ENCODE data around the gene PIP5K1B.

The PIP5K1B gene

GRCh38 chr9:68708513-68708912 lies 3.5 kb downstream of the PIP5K1B start:
- no peak for DNase-seq

DNA sequence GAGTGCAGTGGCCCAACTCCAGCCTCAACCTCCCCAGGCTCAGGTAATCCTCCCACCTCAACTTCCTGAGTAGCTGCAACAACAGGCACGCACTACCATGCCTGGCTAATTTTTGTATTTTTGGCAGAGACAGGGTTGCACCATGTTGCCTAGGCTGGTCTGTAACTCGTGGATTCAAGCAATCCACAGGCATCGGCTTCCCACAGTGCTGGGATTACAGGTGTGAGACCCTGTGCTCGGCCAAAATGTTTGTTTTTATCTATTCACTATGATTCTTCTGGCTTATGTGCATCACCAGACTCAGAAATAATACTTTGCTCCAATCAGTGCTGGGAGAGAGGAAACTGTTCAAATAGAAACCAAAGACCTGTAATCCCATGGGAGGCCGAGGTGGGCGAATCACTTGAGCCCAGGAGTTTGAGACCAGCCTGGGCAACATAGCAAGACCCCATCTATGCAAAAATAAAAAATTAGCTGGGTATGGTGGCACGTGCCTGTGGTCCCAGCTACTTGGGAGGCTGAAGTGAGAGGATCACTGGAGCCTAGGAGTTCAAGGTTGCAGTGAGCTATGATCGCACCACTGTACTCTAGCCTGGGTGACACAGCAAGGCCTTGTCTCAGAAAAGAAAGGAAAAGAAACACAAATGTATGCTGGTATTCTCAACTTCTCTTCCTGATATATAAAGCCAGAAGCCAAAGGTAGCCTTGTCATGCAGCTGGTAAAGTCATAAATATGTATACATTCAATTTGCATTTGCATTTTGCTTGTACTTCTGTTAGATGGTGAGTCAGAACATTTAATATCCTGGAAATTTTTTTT lies 4.5 kb downstream of the PIP5K1B start:
- DNase-seq: no peak

DNA sequence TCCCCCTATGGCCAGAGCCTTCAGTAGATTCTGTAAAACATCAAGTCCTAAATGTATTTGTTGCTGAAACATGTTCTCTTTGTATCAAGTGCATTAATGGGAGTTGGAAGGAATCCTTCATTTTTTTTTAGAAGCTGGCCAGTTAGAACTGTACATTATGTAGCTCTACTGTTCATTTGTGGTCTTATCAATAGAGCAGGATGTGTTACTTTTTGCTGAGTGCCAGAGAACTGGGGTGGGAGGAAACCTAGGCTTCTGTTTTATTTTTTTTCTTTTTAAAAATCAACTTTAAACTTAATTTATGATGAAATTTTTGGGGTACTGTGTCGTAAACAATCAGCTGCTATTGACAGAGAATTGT lies 5.1 kb downstream of the PIP5K1B start:
- no peak for DNase-seq

DNA sequence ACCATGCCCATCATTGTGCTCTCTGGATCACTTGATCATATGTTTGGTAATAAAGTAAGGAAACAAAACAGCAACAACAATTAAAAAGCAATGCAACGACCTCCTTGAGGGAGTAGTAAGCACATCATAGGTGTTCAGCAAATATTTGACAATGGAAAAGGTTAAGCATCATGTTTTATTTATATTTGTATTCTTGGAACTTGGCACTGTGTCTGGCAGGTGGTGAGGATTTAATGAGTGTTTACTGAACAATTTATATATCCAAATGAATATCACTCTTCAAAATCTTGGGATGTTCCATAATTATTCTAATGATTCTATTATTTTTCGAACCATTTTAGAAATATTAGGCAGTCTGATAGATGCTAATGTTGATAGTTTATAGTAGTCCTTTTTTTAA lies 6.2 kb downstream of the PIP5K1B start:
- DNase-seq: no peak

GRCh38 chr9:68711932-68712331 lies 6.9 kb downstream of the PIP5K1B start:
- DNase-seq: no peak

DNA sequence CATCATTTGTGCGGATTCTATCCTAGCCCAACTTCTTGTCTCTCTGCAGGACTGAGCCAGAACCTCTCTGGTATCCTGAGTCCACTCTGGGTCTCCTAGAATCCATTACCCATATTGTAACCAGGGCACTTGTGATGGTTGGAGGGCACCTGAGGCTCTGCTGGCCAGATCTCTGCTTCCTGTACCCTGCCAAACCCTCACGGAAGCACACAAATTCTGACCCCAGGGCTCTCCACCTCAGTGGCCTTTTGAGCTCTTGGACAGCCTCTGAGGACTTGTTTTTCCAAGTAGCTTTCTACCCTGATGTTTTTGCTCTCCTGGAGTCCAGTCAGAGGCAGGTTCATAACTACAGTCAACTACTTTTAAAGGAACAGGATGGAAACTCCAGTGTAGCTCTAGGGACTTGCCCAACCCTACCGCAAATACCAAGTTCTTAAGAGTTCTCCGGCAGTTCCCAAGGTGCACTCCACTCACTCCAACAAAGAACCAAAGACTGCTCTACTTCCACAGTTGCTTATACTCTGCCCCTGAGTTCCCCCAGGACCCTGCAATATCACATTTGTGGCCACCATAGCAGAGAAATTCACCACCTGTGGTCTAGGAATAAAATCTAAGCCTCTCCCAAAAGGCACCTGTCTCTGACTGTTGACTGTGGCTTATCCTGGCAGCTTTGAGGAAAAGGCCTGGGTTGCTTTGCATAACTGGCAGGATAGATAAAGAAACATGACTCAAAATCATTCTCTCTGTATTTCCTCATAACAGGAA lies 9.6 kb downstream of the PIP5K1B start:
- DNase-seq: no peak

GRCh38 chr9:68715181-68715456 lies 10.1 kb downstream of the PIP5K1B start:
- DNase-seq: no peak

- no peak for DNase-seq
These were observed 12.8 kb downstream of the PIP5K1B start for GRCh38 chr9:68717552-68718443.

GRCh38 chr9:68719847-68720246 lies 14.8 kb downstream of the PIP5K1B start:
- DNase-seq: no peak

- no peak for DNase-seq
These were observed 15.7 kb downstream of the PIP5K1B start for GRCh38 chr9:68720656-68721313.

GRCh38 chr9:68721666-68722330 lies 16.8 kb downstream of the PIP5K1B start:
- DNase-seq: no peak

DNA sequence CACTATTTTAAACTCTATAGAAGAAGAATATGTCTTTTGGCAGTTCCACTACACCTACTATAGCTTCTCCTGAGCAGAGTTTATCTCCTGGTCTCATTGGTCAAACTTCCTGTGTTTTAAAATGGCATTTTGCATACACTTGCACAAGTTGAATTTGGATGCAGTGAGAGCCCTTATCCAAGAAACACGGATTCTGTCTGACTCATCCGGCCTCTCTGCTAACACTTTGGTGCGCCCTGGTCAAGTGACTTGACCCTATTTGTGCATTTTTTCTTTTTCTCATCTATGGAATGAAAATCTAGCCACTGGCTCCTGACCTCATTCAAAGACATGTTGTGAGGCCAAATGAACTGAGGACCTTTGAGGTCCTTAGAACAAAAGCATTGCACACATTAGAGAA lies 20.0 kb downstream of the PIP5K1B start:
- no peak for DNase-seq

- DNase-seq: no peak
These were observed 21.4 kb downstream of the PIP5K1B start for GRCh38 chr9:68726489-68726888.

- DNase-seq: no peak
These were observed 22.6 kb downstream of the PIP5K1B start for GRCh38 chr9:68727636-68728035.

GRCh38 chr9:68728731-68729130 lies 23.7 kb downstream of the PIP5K1B start:
- no peak for DNase-seq

- DNase-seq: no peak
These were observed 25.7 kb downstream of the PIP5K1B start for GRCh38 chr9:68730570-68731235.

DNA sequence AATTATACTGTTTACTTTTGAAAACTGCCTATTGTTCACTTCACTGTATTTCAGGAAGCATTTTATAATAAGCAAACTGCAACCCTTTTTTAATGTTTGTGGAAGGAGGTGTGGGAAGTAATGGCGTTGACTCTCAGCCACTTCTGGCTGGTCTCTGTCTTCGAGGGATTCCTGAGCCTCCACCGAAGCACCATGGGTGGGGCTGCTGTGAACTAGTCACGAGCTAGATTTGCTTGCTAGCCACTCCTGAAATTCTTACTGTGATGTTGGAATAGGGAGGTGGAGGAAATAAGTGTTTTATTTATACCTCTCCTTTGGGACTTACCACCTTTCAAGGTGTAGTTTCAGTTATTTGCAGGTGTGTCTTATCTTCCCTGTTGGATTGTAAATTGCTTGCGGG lies 26.8 kb downstream of the PIP5K1B start:
- no peak for DNase-seq

GRCh38 chr9:68732405-68733020 lies 27.5 kb downstream of the PIP5K1B start:
- no peak for DNase-seq

GRCh38 chr9:68733021-68733405 lies 28.0 kb downstream of the PIP5K1B start:
- no peak for DNase-seq

DNA sequence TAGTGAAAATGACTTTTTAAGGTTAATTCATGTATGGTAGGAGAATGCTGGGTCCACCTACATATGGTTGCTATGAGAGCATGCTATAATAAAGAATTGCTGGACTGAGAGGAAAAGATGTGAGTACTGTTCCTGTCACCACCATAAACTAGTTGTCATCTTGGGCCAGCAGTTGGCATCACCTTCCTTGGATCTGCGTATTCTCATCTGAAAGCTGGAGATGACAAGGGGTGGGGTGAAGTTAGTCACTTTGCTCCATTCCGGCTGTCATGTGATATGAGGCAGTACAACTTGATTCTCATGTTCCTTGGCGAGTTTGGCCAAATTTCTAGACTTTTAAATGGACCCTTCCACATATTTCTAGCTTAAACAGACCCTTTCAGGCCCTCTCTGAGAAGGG lies 33.3 kb downstream of the PIP5K1B start:
- DNase-seq: no peak

DNA sequence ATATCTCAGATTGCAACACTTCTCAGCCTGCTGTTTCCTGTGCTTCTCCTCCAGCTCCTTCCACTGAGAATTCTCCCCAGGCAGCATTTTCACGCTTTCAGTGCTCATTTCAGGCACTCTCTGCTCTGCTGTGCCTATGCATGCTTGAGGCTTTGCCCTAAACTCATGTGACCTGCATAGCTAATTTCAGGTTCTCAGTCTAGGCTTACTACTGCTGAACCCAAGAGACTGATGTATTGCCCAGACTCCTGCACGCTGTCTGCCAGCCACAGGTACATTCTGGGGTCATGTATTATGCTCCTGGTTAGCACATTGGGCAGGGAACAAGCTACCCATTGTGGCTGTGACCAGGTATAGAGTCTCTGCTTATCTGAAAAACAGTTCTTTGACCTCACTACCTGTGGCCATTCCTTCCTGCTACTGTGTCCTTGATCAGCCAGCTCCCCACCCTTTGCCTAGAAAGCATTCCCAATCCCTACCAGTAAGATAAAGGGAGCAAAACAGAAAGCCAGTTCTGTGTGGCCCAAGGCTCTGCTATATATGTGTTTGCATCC lies 34.7 kb downstream of the PIP5K1B start:
- no peak for DNase-seq

Data from activated CD8-positive, alpha-beta memory T cell treated with anti-CD3 and anti-CD28 coated beads for 24 hours (primary cell).